ENCODE results near the gene DSP. TPM values are rescaled to one million over a fixed set of nuclear protein-coding genes. Genes with fewer than 3 reads are reported as not detected.

Gene DSP
- total and polyA plus RNA-seq, 8 donors = 12.0 to 125 (median 80.6) TPM

DNA sequence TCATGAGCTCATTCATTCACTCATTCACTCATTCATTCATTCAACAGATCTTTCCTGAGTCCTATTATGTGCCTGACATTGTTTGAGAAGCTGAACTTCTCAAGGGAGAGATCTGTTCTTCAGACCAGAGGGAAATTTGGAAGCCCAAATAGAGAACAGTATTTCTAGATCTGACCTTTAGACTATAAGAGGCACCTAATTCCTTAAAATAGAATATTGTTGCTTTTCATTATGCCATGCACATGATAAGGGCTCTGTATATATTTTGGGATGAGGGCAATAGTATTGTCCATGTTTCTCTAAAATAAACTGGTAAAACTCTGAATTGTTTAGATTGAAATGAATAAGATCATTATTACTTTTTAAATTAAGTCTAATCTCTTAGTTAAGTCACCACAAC, 18.6 kb upstream of the DSP start:
- H3K27me3 ChIP-seq = peaks cover 0 to 21% (median 0%) of the 10 kb centered on the region in 3 donors
- H3K4me1 ChIP-seq = no peaks in the 10 kb centered on the region
- no peak overlapping the region for H3K4me3 ChIP-seq
- no peak for DNase-seq
- intact Hi-C loops (cut with DNase I; ENCODE audit: low total_unique reads) = no loop called here
- H3K36me3 ChIP-seq = no peaks in the 10 kb centered on the region
- TF ChIP-seq EP300 (IDR thresholded peaks at IDR 0.05) = no peak
- no peak for TF ChIP-seq POLR2AphosphoS5 (IDR thresholded peaks at IDR 0.05)
- TF ChIP-seq, protein P1, sequence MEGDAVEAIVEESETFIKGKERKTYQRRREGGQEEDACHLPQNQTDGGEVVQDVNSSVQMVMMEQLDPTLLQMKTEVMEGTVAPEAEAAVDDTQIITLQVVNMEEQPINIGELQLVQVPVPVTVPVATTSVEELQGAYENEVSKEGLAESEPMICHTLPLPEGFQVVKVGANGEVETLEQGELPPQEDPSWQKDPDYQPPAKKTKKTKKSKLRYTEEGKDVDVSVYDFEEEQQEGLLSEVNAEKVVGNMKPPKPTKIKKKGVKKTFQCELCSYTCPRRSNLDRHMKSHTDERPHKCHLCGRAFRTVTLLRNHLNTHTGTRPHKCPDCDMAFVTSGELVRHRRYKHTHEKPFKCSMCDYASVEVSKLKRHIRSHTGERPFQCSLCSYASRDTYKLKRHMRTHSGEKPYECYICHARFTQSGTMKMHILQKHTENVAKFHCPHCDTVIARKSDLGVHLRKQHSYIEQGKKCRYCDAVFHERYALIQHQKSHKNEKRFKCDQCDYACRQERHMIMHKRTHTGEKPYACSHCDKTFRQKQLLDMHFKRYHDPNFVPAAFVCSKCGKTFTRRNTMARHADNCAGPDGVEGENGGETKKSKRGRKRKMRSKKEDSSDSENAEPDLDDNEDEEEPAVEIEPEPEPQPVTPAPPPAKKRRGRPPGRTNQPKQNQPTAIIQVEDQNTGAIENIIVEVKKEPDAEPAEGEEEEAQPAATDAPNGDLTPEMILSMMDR (IDR thresholded peaks at IDR 0.05) = no peak
- TF ChIP-seq POLR2A (IDR thresholded peaks at IDR 0.05) = no peak
- H3K9me3 ChIP-seq = no peaks in the 10 kb centered on the region
- H3K27ac ChIP-seq = no peak overlapping the region

DNA sequence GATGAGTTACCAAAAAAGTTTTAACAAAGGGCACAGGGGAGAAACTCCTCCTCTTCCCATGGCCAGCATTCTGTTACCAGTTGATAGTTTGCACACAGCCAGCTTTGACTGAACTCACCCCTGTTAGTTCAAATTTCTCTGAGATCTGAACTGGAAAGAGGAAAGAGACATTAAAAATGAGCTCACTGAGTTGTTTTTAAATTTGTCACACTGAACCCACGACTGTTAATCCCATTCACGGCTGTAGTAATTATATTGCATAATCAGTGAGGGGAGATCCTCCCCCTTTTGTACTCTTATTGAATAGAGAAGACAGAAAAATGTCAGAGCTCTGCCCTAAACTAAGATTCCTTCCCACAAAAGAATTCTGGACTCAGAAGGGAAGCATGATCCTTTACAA, 17.5 kb upstream of the DSP start:
- TF ChIP-seq, protein P1 (IDR thresholded peaks at IDR 0.05) = no peak
- no peak for TF ChIP-seq POLR2A (IDR thresholded peaks at IDR 0.05)
- TF ChIP-seq POLR2AphosphoS5 (IDR thresholded peaks at IDR 0.05) = no peak
- no peak for TF ChIP-seq EP300 (IDR thresholded peaks at IDR 0.05)
- no peak for DNase-seq
- Histone ChIP-seq H3K9me3 (no peaks in the 10 kb centered on the region), H3K27ac (no peak overlapping the region), H3K4me3 (no peak overlapping the region), H3K36me3 (no peaks in the 10 kb centered on the region), H3K27me3 (peaks cover 0 to 21% (median 0%) of the 10 kb centered on the region in 3 donors), H3K4me1 (no peaks in the 10 kb centered on the region)
- intact Hi-C loops (cut with DNase I; ENCODE audit: low total_unique reads) = no loop called here
- WGBS, 5 donors = 36 to 66% (median 43%) methylated on average over 2 of the region's 2 CpGs

DNA sequence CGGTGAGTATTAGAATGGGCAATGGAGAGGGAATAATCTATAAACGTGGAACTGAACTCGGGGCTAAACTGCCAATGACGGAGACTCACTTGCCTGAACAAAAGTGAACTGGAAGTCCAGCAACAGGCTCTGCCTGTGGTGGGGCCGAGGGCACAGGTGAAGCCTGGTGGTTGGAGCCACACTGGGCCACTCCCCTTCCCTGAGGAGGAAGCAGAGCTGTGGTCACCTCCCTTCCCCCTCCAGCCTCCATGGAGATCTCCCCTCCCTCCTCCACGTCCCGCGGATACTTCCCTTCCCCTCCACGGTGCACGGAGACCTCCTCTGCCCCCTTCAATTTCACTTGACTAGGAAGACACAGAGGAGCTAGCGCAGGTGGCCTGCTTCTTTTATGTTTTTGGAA, 14.7 kb upstream of the DSP start:
- no peak for TF ChIP-seq POLR2AphosphoS5 (IDR thresholded peaks at IDR 0.05)
- TF ChIP-seq, protein P1 (IDR thresholded peaks at IDR 0.05) = no peak
- TF ChIP-seq EP300 (IDR thresholded peaks at IDR 0.05) = no peak
- no peak for TF ChIP-seq POLR2A (IDR thresholded peaks at IDR 0.05)
- H3K27me3 ChIP-seq = peaks cover 0 to 21% (median 0%) of the 10 kb centered on the region in 3 donors
- H3K4me3 ChIP-seq = no peak overlapping the region
- intact Hi-C loops (cut with DNase I; ENCODE audit: low total_unique reads) = no loop called here
- no peak overlapping the region for H3K27ac ChIP-seq
- DNase-seq = peak in 1 of 2 donors; percentile 20
- H3K9me3 ChIP-seq = no peaks in the 10 kb centered on the region
- H3K4me1 ChIP-seq = no peaks in the 10 kb centered on the region
- no peaks in the 10 kb centered on the region for H3K36me3 ChIP-seq
- 52 to 59% (median 56%) methylated on average over 11 of the region's 11 CpGs for WGBS, 5 donors

DNA sequence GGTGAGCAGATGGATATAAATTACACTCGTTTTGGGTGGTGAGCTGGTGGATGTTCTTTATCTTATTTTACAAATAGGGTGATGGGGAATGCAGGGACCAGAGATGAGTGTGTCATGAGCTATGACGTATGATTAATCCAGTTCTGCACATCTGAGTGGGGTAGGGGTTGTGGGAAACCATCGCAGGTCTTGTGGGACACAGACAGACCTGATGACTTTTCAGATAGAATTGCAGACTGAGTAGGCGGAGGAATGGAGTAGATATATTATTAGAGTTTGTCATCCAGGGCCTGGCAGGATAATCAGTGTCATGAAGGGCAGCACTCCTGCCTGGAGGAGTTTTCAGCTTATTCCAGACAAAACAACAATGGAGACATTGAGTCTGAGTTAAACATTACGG, 12.9 kb upstream of the DSP start:
- TF ChIP-seq, protein P1 (IDR thresholded peaks at IDR 0.05) = no peak
- TF ChIP-seq POLR2A (IDR thresholded peaks at IDR 0.05) (no peak), POLR2AphosphoS5 (IDR thresholded peaks at IDR 0.05) (no peak), EP300 (IDR thresholded peaks at IDR 0.05) (no peak)
- Histone ChIP-seq H3K27ac (no peak overlapping the region), H3K9me3 (no peaks in the 10 kb centered on the region), H3K4me1 (peaks cover 0 to 11% (median 8%) of the 10 kb centered on the region in 4 donors), H3K36me3 (no peaks in the 10 kb centered on the region), H3K4me3 (no peak overlapping the region), H3K27me3 (peaks cover 0 to 21% (median 0%) of the 10 kb centered on the region in 3 donors)
- DNase-seq = no peak
- 73 to 82% (median 77%) methylated on average over 5 of the region's 5 CpGs for WGBS, 5 donors
- intact Hi-C loops (cut with DNase I; ENCODE audit: low total_unique reads) = no loop called here

Measured in stomach (tissue), 9 donors.